ENCODE measurements around the gene TMTC4.

DNA sequence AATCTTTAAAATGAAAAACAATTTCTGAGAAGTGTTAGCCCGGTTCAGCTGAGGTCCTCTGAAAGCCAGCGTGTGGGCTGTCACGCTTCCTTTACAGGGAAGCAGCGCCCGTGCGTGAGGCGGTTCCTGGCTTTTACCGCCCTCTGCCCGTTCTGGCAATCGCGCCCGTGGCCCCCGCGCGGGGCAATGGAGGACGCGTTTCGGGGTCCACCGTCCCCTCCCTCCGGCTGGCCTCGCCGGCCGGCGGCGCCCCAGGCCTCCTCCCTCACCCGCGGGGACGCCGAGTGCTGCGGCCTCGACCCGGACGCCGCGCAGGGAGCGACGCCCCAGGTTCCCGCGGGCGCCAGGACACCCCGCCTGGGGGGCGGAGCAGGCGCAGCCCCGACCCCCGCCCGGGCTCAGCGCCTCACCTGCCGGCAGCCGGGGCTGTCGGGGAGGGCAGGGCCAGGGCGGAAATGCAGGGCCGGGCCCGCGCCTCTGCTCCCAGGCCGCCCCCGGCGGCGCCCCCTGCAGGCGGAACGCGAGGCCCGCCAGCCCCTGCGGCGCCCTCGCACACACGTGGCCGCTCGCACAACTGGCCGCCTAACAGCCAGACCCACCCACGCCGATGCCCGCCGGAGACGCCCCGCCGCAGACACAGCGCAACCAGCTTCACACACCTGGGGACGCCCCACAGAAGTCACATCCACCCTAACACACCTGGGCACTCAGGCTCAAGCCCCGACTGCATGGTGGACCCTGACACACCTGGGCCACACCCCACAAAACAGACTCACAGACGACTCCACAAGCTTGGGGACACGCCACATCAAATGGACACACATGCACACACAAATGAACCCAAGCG, 86.0 kb downstream of the TMTC4 start, which contains the start of gene GGACT:
- TF ChIP-seq POLR2A (IDR thresholded peaks at IDR 0.05) (no peak), POLR2AphosphoS5 (IDR thresholded peaks at IDR 0.05) (no peak), CTCF (IDR thresholded peaks at IDR 0.05) (peak; percentile 51 to 82)
